GM18951 (cell line): ENCODE data around the gene BCLAF1.
"Not testable (repeated sequence)": the region's sequence is repeated elsewhere in the genome, so short reads cannot be mapped to it uniquely, and the experiment has no call there.

Experiments
- POLR2A ChIP-seq: IDR thresholded peaks from 4 replicates; pipeline ENCODE4 v1.6.1; 2011; ENCODE audit warnings: mild to moderate bottlenecking; ENCODE audit not compliant: insufficient read length, insufficient read depth; ENCODE audit errors: extremely low read depth
- in situ Hi-C: fragments of 300-500 bp; cut with MboI; formaldehyde crosslinking; loops from one replicate; pipeline ENCODE4 v1.12.0; 2022; ENCODE audit warnings: low sequenced_read_pairs, mixed read lengths, inconsistent platforms; ENCODE audit not compliant: unreplicated experiment

Gene BCLAF1

GRCh38 chr6:136323431-136324112 is 33.9 kb upstream of the BCLAF1 start:
- no peak for TF ChIP-seq POLR2A
- in situ Hi-C loops, result no loop called here

GRCh38 chr6:136319732-136320131 is 30.1 kb upstream of the BCLAF1 start:
- in situ Hi-C loops, result no loop called here

GRCh38 chr6:136318676-136319075 is 29.0 kb upstream of the BCLAF1 start:
- in situ Hi-C loops, result no loop called here
- TF ChIP-seq POLR2A, result no peak

More at GRCh38 chr6:136319732-136320131, 30.1 kb upstream of the BCLAF1 start:
- TF ChIP-seq POLR2A, result no peak

- no peak for TF ChIP-seq POLR2A
- in situ Hi-C loops, result no loop called here
These were observed 28.3 kb upstream of the BCLAF1 start for GRCh38 chr6:136317971-136318370.

GRCh38 chr6:136317021-136317694 is 27.5 kb upstream of the BCLAF1 start:
- in situ Hi-C loops, result no loop called here
- no peak for TF ChIP-seq POLR2A

GRCh38 chr6:136315594-136315993 is 25.9 kb upstream of the BCLAF1 start:
- in situ Hi-C loops, result no loop called here
- no peak for TF ChIP-seq POLR2A

GRCh38 chr6:136312975-136313374 is 23.3 kb upstream of the BCLAF1 start:
- TF ChIP-seq POLR2A, result no peak
- in situ Hi-C loops, result no loop called here

GRCh38 chr6:136309729-136310311 is 20.2 kb upstream of the BCLAF1 start:
- TF ChIP-seq POLR2A, result no peak
- in situ Hi-C loops, result no loop called here

- no peak for TF ChIP-seq POLR2A
- in situ Hi-C loops, result no loop called here
These were observed 19.5 kb upstream of the BCLAF1 start for GRCh38 chr6:136309171-136309570.

GRCh38 chr6:136308469-136308868 is 18.8 kb upstream of the BCLAF1 start:
- in situ Hi-C loops, result not testable (repeated sequence)

GRCh38 chr6:136307351-136307750 is 17.7 kb upstream of the BCLAF1 start:
- no peak for TF ChIP-seq POLR2A
- in situ Hi-C loops, result no loop called here

- no peak for TF ChIP-seq POLR2A
- in situ Hi-C loops, result no loop called here
These were observed 16.8 kb upstream of the BCLAF1 start for GRCh38 chr6:136306466-136306865.

- in situ Hi-C loops, result no loop called here
These were observed 14.8 kb upstream of the BCLAF1 start for GRCh38 chr6:136304410-136304809.

GRCh38 chr6:136303516-136303915 is 13.9 kb upstream of the BCLAF1 start:
- TF ChIP-seq POLR2A, result no peak
- in situ Hi-C loops, result no loop called here

More at GRCh38 chr6:136304410-136304809, 14.8 kb upstream of the BCLAF1 start:
- TF ChIP-seq POLR2A, result no peak

- in situ Hi-C loops, result no loop called here
These were observed 5.0 kb upstream of the BCLAF1 start for GRCh38 chr6:136294621-136295020.

More at GRCh38 chr6:136294621-136295020, 5.0 kb upstream of the BCLAF1 start:
- TF ChIP-seq POLR2A, result no peak
